ENCODE data around the gene PPARG.

DNA sequence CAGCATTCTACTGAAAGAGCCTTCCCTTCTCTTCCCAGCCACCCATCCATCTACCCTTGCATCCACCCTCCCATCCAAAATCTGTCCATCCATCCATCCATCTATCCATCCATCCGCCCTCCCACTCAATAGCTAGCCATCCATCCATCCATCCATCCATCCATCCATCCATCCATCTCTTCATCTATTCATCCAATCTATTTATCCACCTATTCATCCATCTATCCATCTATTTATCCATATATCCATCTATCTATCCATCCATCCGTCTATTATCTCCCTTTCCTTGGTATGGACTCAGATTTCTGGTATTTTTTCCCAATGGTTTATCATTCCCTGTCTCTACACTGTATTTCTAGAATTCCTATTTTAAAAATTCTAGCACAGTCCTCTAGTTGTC lies 46.1 kb upstream of the PPARG start:
- TF ChIP-seq EP300 (IDR thresholded peaks at IDR 0.05): no peak
- TF ChIP-seq, protein P1, sequence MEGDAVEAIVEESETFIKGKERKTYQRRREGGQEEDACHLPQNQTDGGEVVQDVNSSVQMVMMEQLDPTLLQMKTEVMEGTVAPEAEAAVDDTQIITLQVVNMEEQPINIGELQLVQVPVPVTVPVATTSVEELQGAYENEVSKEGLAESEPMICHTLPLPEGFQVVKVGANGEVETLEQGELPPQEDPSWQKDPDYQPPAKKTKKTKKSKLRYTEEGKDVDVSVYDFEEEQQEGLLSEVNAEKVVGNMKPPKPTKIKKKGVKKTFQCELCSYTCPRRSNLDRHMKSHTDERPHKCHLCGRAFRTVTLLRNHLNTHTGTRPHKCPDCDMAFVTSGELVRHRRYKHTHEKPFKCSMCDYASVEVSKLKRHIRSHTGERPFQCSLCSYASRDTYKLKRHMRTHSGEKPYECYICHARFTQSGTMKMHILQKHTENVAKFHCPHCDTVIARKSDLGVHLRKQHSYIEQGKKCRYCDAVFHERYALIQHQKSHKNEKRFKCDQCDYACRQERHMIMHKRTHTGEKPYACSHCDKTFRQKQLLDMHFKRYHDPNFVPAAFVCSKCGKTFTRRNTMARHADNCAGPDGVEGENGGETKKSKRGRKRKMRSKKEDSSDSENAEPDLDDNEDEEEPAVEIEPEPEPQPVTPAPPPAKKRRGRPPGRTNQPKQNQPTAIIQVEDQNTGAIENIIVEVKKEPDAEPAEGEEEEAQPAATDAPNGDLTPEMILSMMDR (IDR thresholded peaks at IDR 0.05): no peak

All from sigmoid colon (tissue), 4 donors.